OCI-LY1 (cell line): Measurements from ENCODE around the gene KBTBD12.

Experiments used
- H2AFZ ChIP-seq: fragments of 200-600 bp; sonication (generic), shearing (Covaris generic); 2 replicates; pipeline ENCODE4 v1.6.0; 2014; ENCODE audit warnings: antibody characterized with exemption, mild to moderate bottlenecking, low read length
- H3F3A ChIP-seq: fragments of 200-600 bp; sonication (generic), shearing (Covaris generic); 2 replicates; pipeline ENCODE4 v1.6.0; 2014; ENCODE audit warnings: mild to moderate bottlenecking, antibody characterized with exemption, low read length, moderate library complexity; ENCODE audit not compliant: insufficient read depth
- H3K27ac ChIP-seq: fragments of 200-600 bp; sonication (generic); 2 replicates; pipeline ENCODE4 v1.5.1; 2014; ENCODE audit warnings: low read length, mixed run types, mild to moderate bottlenecking, low read depth; ENCODE audit not compliant: poor library complexity, severe bottlenecking
- H3K27me3 ChIP-seq: fragments of 200-600 bp; sonication (generic); 2 replicates; pipeline ENCODE4 v1.6.0; 2014; ENCODE audit warnings: antibody characterized with exemption, mild to moderate bottlenecking, low read length, moderate library complexity; ENCODE audit not compliant: insufficient read depth
- H3K36me3 ChIP-seq: fragments of 200-600 bp; sonication (generic); 2 replicates; pipeline ENCODE4 v1.6.1; 2014; ENCODE audit warnings: mild to moderate bottlenecking, antibody characterized with exemption, low read length, moderate library complexity, mixed read lengths; ENCODE audit not compliant: insufficient read depth
- H3K4me1 ChIP-seq: fragments of 200-600 bp; sonication (generic); 2 replicates; pipeline ENCODE4 v1.5.1; 2014; ENCODE audit warnings: mild to moderate bottlenecking, low read length, moderate library complexity; ENCODE audit not compliant: insufficient read depth, severe bottlenecking
- H3K4me2 ChIP-seq: fragments of 200-600 bp; sonication (generic), shearing (Covaris generic); 2 replicates; pipeline ENCODE4 v1.6.1; 2014; ENCODE audit warnings: low read length
- H3K4me3 ChIP-seq: fragments of 200-600 bp; sonication (generic); 2 replicates; pipeline ENCODE4 v1.5.1; 2014; ENCODE audit warnings: low read length, low read depth, mild to moderate bottlenecking, mixed read lengths; ENCODE audit not compliant: poor library complexity, severe bottlenecking
- H3K79me2 ChIP-seq: fragments of 200-600 bp; shearing (Covaris generic); 2 replicates; pipeline ENCODE4 v1.6.1; 2016; ENCODE audit warnings: mixed run types, low read length, mixed read lengths; ENCODE audit not compliant: insufficient read depth
- H3K9ac ChIP-seq: fragments of 200-600 bp; sonication (generic), shearing (Covaris generic); 2 replicates; pipeline ENCODE4 v1.6.1; 2014; ENCODE audit warnings: mild to moderate bottlenecking, low read length, mixed read lengths
- H3K9me2 ChIP-seq: fragments of 200-600 bp; sonication (generic), shearing (Covaris generic); 2 replicates; pipeline ENCODE4 v1.6.1; 2014; ENCODE audit warnings: low read depth, mild to moderate bottlenecking, low read length, mixed read lengths
- H3K9me3 ChIP-seq: fragments of 200-600 bp; shearing (Covaris generic); 2 replicates; pipeline ENCODE4 v1.6.1; 2014; ENCODE audit warnings: low read length, mixed read lengths
- H4K20me1 ChIP-seq: fragments of 200-600 bp; sonication (generic), shearing (Covaris generic); 2 replicates; pipeline ENCODE4 v1.6.0; 2016; ENCODE audit warnings: mild to moderate bottlenecking, low read length; ENCODE audit not compliant: insufficient read depth
- CTCF ChIP-seq: fragments of 200-600 bp; sonication (generic), shearing (Covaris generic); IDR thresholded peaks from 2 replicates; pipeline ENCODE4 v1.5.1; 2017; ENCODE audit warnings: mild to moderate bottlenecking, antibody characterized with exemption, low read length, moderate library complexity, mixed read lengths
- EZH2 ChIP-seq: fragments of 200-600 bp; sonication (generic), shearing (Covaris generic); IDR thresholded peaks from 2 replicates; pipeline ENCODE4 v1.8.0; 2017; ENCODE audit warnings: borderline replicate concordance, mixed run types, mild to moderate bottlenecking, antibody characterized with exemption, low read length, moderate library complexity, mixed read lengths

Gene KBTBD12

GRCh38 chr3:127900536-127900935 is 14.5 kb upstream of the KBTBD12 start:
- Histone ChIP-seq H3K27ac (no peak overlapping the region), H3K9ac (no peak overlapping the region), H3K79me2 (no peaks in the 10 kb centered on the region), H3K9me2 (no peaks in the 10 kb centered on the region), H3K4me2 (no peak overlapping the region), H3K9me3 (no peaks in the 10 kb centered on the region), H4K20me1 (no peaks in the 10 kb centered on the region), H2AFZ (no peak overlapping the region), H3F3A (no peaks in the 10 kb centered on the region), H3K27me3 (no peaks in the 10 kb centered on the region; the same call in 1 of the 2 replicates), H3K4me3 (no peak overlapping the region), H3K4me1 (no peaks in the 10 kb centered on the region), H3K36me3 (no peaks in the 10 kb centered on the region)
- TF ChIP-seq CTCF (no peak), EZH2 (no peak)

DNA sequence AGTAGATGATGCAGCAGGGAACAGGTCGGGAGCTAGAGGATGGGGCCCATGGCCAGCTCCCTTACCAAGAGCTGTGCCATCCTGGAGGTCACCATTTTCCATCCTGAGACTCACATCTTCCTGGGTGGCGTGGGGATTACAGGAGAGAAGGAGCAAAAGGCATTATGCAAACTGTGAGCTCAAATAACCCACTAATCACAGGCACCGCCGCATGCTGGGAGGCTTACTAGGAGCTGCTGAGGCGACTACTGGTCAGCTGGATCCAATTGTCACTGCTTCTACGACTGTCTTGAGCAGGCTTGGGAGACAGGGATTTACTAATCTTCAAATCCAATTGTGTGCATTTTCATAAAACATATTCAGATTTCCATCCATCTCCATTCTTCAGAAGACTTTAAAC is 12.5 kb upstream of the KBTBD12 start:
- H3K9me2 ChIP-seq, result no peaks in the 10 kb centered on the region
- H3K79me2 ChIP-seq, result no peaks in the 10 kb centered on the region
- H3K36me3 ChIP-seq, result no peaks in the 10 kb centered on the region
- no peaks in the 10 kb centered on the region; the same call in 1 of the 2 replicates for H3K27me3 ChIP-seq
- no peak overlapping the region for H3K4me3 ChIP-seq
- no peak overlapping the region for H3K27ac ChIP-seq
- H3K9me3 ChIP-seq, result no peaks in the 10 kb centered on the region
- H3K4me1 ChIP-seq, result no peaks in the 10 kb centered on the region
- no peaks in the 10 kb centered on the region for H3F3A ChIP-seq
- H3K4me2 ChIP-seq, result no peak overlapping the region
- no peak overlapping the region for H2AFZ ChIP-seq
- H4K20me1 ChIP-seq, result no peaks in the 10 kb centered on the region
- TF ChIP-seq EZH2 (no peak), CTCF (no peak)
- no peak overlapping the region for H3K9ac ChIP-seq

- Histone ChIP-seq H3K79me2 (no peaks in the 10 kb centered on the region), H3K36me3 (no peaks in the 10 kb centered on the region), H3K4me2 (no peak overlapping the region), H3K9me3 (no peaks in the 10 kb centered on the region), H3K4me1 (no peaks in the 10 kb centered on the region), H3K9ac (no peak overlapping the region), H4K20me1 (no peaks in the 10 kb centered on the region), H3K27ac (no peak overlapping the region), H3K9me2 (no peaks in the 10 kb centered on the region), H3K27me3 (no peaks in the 10 kb centered on the region; the same call in 1 of the 2 replicates), H3K4me3 (no peak overlapping the region), H2AFZ (no peak overlapping the region), H3F3A (no peaks in the 10 kb centered on the region)
- TF ChIP-seq EZH2, result no peak
- no peak for TF ChIP-seq CTCF
These were observed 11.2 kb upstream of the KBTBD12 start for GRCh38 chr3:127903611-127904375.
